Loucy (cell line): Measurements from ENCODE around the gene USP16.
A peak's percentile ranks its signal among the peaks of the same experiment; 100 is the strongest.

Source experiments
- H2AFZ ChIP-seq: fragments of 200-600 bp; sonication (generic); 2 replicates; pipeline ENCODE4 v1.6.0; 2016; ENCODE audit warnings: antibody characterized with exemption, mild to moderate bottlenecking, low read length, moderate library complexity
- H3F3A ChIP-seq: fragments of 200-600 bp; 2 replicates; pipeline ENCODE4 v1.6.0; 2016; ENCODE audit warnings: antibody characterized with exemption, low read depth, mild to moderate bottlenecking
- H3K27me3 ChIP-seq: fragments of 200-600 bp; sonication (generic); 2 replicates; pipeline ENCODE4 v1.6.1; 2014; ENCODE audit warnings: low read length, mild to moderate bottlenecking; ENCODE audit not compliant: insufficient read depth, poor library complexity, severe bottlenecking
- H3K36me3 ChIP-seq: fragments of 200-600 bp; sonication (generic); 2 replicates; pipeline ENCODE4 v1.6.1; 2016; ENCODE audit warnings: low read length; ENCODE audit not compliant: insufficient read depth
- H3K4me1 ChIP-seq: fragments of 200-600 bp; sonication (generic); 2 replicates; pipeline ENCODE4 v1.5.1; 2014; ENCODE audit warnings: low read length, mild to moderate bottlenecking; ENCODE audit not compliant: insufficient read depth, poor library complexity, severe bottlenecking
- H3K4me2 ChIP-seq: fragments of 200-600 bp; sonication (generic); 2 replicates; pipeline ENCODE4 v1.6.0; 2014; ENCODE audit warnings: antibody characterized with exemption, low read length, low read depth, mild to moderate bottlenecking; ENCODE audit not compliant: poor library complexity, severe bottlenecking
- H3K4me3 ChIP-seq: fragments of 200-600 bp; sonication (generic); 2 replicates; pipeline ENCODE4 v1.5.1; 2014; ENCODE audit warnings: low read length, mild to moderate bottlenecking, mixed read lengths; ENCODE audit not compliant: poor library complexity, severe bottlenecking
- H3K79me2 ChIP-seq: fragments of 200-600 bp; sonication (generic); 2 replicates; pipeline ENCODE4 v1.6.1; 2014; ENCODE audit warnings: low read length; ENCODE audit not compliant: insufficient read depth
- H3K9ac ChIP-seq: fragments of 200-600 bp; sonication (generic); 2 replicates; pipeline ENCODE4 v1.6.0; 2014; ENCODE audit warnings: mild to moderate bottlenecking, low read depth, low read length, moderate library complexity; ENCODE audit not compliant: poor library complexity, severe bottlenecking
- H3K9me2 ChIP-seq: fragments of 200-600 bp; sonication (generic); replicated peaks from 2 replicates; pipeline ENCODE4 v1.6.1; 2016; ENCODE audit warnings: low read depth, low read length, mixed read lengths
- H3K9me3 ChIP-seq: fragments of 200-600 bp; sonication (generic); 2 replicates; pipeline ENCODE4 v1.6.1; 2014; ENCODE audit warnings: mild to moderate bottlenecking, antibody characterized with exemption, low read length, low read depth; ENCODE audit not compliant: insufficient read depth
- H4K20me1 ChIP-seq: fragments of 200-600 bp; sonication (generic); 2 replicates; pipeline ENCODE4 v1.6.0; 2014; ENCODE audit warnings: antibody characterized with exemption, low read length, mild to moderate bottlenecking; ENCODE audit not compliant: insufficient read depth, poor library complexity, severe bottlenecking
- EZH2phosphoT487 ChIP-seq: fragments of 200-600 bp; IDR thresholded peaks from 2 replicates; pipeline ENCODE4 v1.6.1; 2018; ENCODE audit warnings: antibody characterized with exemption, mild to moderate bottlenecking, moderate library complexity, borderline replicate concordance
- TF ChIP-seq, protein P1 (sequence below): fragments of 200-600 bp; sonication (generic); conservative IDR thresholded peaks from 2 replicates; pipeline ENCODE4 v1.5.1; 2014; ENCODE audit warnings: mild to moderate bottlenecking, antibody characterized with exemption, low read length

USP16 gene

DNA sequence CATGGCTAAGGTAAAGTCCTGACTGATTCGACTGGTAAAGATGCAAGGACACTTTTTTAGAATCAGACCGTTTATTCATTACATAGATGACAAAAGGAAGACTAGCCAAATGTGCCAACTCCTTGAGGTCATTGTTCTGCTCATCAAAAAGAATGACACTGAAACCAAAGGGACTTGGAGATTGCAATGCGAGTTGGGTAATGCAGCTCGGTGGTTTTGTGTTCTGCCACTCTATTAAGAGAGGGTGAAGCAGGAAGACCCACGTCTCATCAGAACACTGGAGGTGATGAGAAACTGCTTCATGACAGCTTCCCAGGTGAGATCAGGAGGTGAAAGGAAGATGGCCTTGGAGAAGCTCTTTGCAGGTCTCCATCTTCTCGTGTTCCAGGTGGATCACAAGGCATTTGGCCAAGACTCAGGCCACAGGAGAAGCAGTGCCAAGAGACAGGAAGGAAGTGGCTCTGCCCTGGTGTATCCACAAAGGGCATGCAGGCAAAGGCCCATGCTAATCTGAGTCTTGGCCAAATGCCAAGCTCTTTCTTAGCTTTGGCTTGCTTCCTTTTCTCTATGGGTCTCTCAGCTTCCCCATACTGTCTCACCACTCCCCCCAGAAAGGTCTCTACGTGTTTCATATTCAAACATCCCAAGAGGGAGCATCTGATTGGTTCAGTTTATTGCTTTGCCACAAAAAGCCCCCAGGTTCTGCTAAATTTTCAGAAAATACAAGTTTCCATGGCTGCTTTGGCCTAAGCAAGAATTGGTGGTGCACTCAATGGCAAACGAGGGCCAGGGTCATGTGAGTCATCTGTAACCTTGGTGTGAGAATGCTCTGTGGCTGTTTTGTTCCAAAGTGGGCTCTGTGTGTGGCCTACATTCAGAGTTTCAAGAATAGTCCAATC, 54.6 kb downstream of the USP16 start:
- H3K4me2 ChIP-seq, result peak overlapping the region; percentile 79
- H3K4me3 ChIP-seq, result peak overlapping the region; percentile 78
- TF ChIP-seq, protein P1, sequence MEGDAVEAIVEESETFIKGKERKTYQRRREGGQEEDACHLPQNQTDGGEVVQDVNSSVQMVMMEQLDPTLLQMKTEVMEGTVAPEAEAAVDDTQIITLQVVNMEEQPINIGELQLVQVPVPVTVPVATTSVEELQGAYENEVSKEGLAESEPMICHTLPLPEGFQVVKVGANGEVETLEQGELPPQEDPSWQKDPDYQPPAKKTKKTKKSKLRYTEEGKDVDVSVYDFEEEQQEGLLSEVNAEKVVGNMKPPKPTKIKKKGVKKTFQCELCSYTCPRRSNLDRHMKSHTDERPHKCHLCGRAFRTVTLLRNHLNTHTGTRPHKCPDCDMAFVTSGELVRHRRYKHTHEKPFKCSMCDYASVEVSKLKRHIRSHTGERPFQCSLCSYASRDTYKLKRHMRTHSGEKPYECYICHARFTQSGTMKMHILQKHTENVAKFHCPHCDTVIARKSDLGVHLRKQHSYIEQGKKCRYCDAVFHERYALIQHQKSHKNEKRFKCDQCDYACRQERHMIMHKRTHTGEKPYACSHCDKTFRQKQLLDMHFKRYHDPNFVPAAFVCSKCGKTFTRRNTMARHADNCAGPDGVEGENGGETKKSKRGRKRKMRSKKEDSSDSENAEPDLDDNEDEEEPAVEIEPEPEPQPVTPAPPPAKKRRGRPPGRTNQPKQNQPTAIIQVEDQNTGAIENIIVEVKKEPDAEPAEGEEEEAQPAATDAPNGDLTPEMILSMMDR, result no peak
- no peak for TF ChIP-seq EZH2phosphoT487
- H2AFZ ChIP-seq, result peak overlapping the region; percentile 56
- no peaks in the 10 kb centered on the region for H3K9me3 ChIP-seq
- H3F3A ChIP-seq, result 0 out of 2 replicates have a peak, but pooled peaks cover 7% of the 10 kb centered on the region
- H4K20me1 ChIP-seq, result no peaks in the 10 kb centered on the region
- peak overlapping the region; percentile 88 for H3K9ac ChIP-seq
- H3K79me2 ChIP-seq, result peaks cover 30% of the 10 kb centered on the region; the same call in 1 of the 2 replicates
- H3K27me3 ChIP-seq, result no peaks in the 10 kb centered on the region
- no peaks in the 10 kb centered on the region for H3K9me2 ChIP-seq
- H3K36me3 ChIP-seq, result no peaks in the 10 kb centered on the region
- peaks cover 29% of the 10 kb centered on the region for H3K4me1 ChIP-seq

DNA sequence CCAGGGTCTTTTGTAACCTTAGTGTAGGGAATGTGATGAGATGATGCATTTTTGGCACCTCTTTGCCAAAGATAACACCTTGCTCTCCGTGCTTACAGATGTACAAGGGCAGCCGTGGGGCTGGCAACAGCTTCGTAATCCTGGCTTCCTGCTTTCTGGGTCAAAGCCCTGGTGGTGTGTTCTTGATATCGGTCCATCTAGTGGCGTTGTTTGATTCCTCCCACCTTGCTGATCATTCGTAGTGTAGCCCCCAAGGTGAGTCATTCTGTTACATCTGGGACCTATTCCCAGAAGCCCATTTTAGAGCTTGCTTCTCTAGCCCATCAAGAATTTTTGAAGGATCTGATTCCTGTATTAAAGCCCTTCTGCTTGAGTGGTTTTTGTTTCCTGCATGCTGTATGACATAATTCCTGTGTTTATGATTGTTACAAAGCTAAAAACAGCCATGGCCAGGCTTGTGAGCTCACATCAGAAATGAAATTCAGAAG, 56.0 kb downstream of the USP16 start:
- peaks cover 28% of the 10 kb centered on the region for H3K4me1 ChIP-seq
- no peak overlapping the region for H2AFZ ChIP-seq
- H3K4me3 ChIP-seq, result peak overlapping the region; percentile 78
- H3K27me3 ChIP-seq, result no peaks in the 10 kb centered on the region
- no peaks in the 10 kb centered on the region for H3K9me3 ChIP-seq
- H3K9me2 ChIP-seq, result no peaks in the 10 kb centered on the region
- TF ChIP-seq, protein P1, result no peak
- no peaks in the 10 kb centered on the region for H4K20me1 ChIP-seq
- no peaks in the 10 kb centered on the region for H3K36me3 ChIP-seq
- 0 out of 2 replicates have a peak, but pooled peaks cover 7% of the 10 kb centered on the region for H3F3A ChIP-seq
- H3K9ac ChIP-seq, result peak overlapping the region; percentile 36
- peaks cover 30% of the 10 kb centered on the region; the same call in 1 of the 2 replicates for H3K79me2 ChIP-seq
- H3K4me2 ChIP-seq, result peak overlapping the region; percentile 79

DNA sequence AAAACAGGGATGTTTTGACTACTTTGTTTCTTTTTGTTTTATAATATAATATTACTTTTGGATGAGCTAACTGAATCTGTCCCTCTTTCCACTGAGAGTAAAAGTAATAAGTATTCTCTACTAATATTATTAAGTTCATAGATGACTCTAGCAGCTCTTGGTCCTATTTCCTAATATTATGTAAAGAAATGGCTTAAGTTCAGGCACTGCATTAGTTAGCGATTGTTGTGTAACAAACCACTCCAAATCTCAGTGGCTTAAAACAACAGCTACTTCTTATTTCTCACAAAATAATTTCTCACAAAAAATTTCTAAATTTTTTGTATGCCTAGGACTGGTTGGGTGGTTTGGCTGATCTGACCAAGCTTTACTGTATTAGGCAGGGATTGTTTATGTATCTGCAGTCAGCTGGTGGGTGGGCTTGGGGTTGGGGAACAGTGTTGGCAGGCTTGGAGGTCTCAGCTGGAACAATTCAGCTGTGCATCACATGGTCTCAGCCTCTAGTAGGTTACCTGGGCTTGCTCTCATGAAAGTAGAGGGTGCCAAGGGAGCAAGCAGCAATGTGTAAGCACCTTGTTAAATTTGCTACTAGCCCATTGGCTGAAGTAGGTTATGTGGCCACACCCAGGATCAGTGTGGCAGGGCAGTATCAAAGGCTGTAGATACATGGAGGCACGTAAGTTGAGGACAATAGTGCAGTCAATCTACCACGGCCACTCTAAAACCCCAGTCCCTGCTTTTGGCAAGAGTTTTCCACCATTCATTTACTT, 57.8 kb downstream of the USP16 start:
- H3K9me2 ChIP-seq, result no peaks in the 10 kb centered on the region
- H3K4me1 ChIP-seq, result peaks cover 28% of the 10 kb centered on the region
- H3K4me2 ChIP-seq, result no peak overlapping the region
- TF ChIP-seq EZH2phosphoT487, result no peak
- TF ChIP-seq, protein P1, result no peak
- H4K20me1 ChIP-seq, result no peaks in the 10 kb centered on the region
- H3F3A ChIP-seq, result no peaks in the 10 kb centered on the region
- no peak overlapping the region for H3K9ac ChIP-seq
- H3K36me3 ChIP-seq, result no peaks in the 10 kb centered on the region; the same call in 1 of the 2 replicates
- H3K79me2 ChIP-seq, result peaks cover 30% of the 10 kb centered on the region; the same call in 1 of the 2 replicates
- no peaks in the 10 kb centered on the region for H3K27me3 ChIP-seq
- no peak overlapping the region for H2AFZ ChIP-seq
- H3K4me3 ChIP-seq, result no peak overlapping the region
- no peaks in the 10 kb centered on the region for H3K9me3 ChIP-seq
